ENCODE results near the gene FIGN.
A peak's percentile ranks its signal among the peaks of the same experiment; 100 is the strongest.

FIGN gene

GRCh38 chr2:163697846-163698637 lies 37.8 kb downstream of the FIGN start:
- no peak for TF ChIP-seq CTCF (IDR thresholded peaks at IDR 0.05)
- H3K27ac ChIP-seq: peak overlapping the region; percentile 28 to 51
- DNase-seq (ENCODE audit: low spot score): no peak
- H3K4me3 ChIP-seq: no peak overlapping the region

GRCh38 chr2:163697429-163697828 lies 38.4 kb downstream of the FIGN start:
- no peak for DNase-seq (ENCODE audit: low spot score)
- no peak for TF ChIP-seq CTCF (IDR thresholded peaks at IDR 0.05)
- Histone ChIP-seq H3K27ac (no peak overlapping the region), H3K4me3 (no peak overlapping the region)

GRCh38 chr2:163693484-163693883 lies 42.3 kb downstream of the FIGN start:
- Histone ChIP-seq H3K4me3 (no peak overlapping the region), H3K27ac (peak overlapping the region; percentile 53 to 72)
- DNase-seq (ENCODE audit: low spot score): no peak
- TF ChIP-seq CTCF (IDR thresholded peaks at IDR 0.05): no peak

- DNase-seq (ENCODE audit: low spot score): no peak
- H3K27ac ChIP-seq: peak overlapping the region; percentile 53 to 72
- peak overlapping the region; percentile 44 for H3K4me3 ChIP-seq
- TF ChIP-seq CTCF (IDR thresholded peaks at IDR 0.05): no peak
Observed at GRCh38 chr2:163692611-163693482, 43.0 kb downstream of the FIGN start.

GRCh38 chr2:163692081-163692480 lies 43.7 kb downstream of the FIGN start:
- no peak for DNase-seq (ENCODE audit: low spot score)
- no peak overlapping the region for H3K4me3 ChIP-seq
- H3K27ac ChIP-seq: peak overlapping the region; percentile 20 to 53
- no peak for TF ChIP-seq CTCF (IDR thresholded peaks at IDR 0.05)

GRCh38 chr2:163690896-163691295 lies 44.9 kb downstream of the FIGN start:
- DNase-seq (ENCODE audit: low spot score): no peak
- peak overlapping the region; percentile 44 for H3K4me3 ChIP-seq
- H3K27ac ChIP-seq: peak overlapping the region; percentile 53 to 77
- TF ChIP-seq CTCF (IDR thresholded peaks at IDR 0.05): no peak
